Breast epithelium (tissue), 3 donors: Measurements from ENCODE around the gene CACNB2.
"Not testable (repeated sequence)": the region's sequence is repeated elsewhere in the genome, so short reads cannot be mapped to it uniquely, and the experiment has no call there.

Experiments used
- POLR2A ChIP-seq: fragments of 450-650 bp; IDR thresholded peaks from one replicate; pipeline ENCODE4 v1.6.1; 2016; ENCODE audit warnings: antibody characterized with exemption, mild to moderate bottlenecking, moderate library complexity
- POLR2AphosphoS5 ChIP-seq, 3 donors: sonication (generic); formaldehyde crosslinking; IDR thresholded peaks; one replicate each; pipeline ENCODE4 v1.6.1; 2017; ENCODE audit warnings: antibody characterized with exemption in 3 of 3

GRCh38 chr10:18586637-18587036 is 446.4 kb downstream of the CACNB2 start:
- TF ChIP-seq POLR2A; POLR2AphosphoS5 (IDR thresholded peaks at IDR 0.05): not testable (repeated sequence)
